Fibroblast of mammary gland (primary cell): ENCODE results near the gene THRAP3.
A peak's percentile ranks its signal among the peaks of the same experiment; 100 is the strongest.

ENCODE experiments used
- DNase-seq: peaks from one replicate; pipeline ENCODE4 v3.0.0-alpha.2; 2010; ENCODE audit warnings: low read depth
- H3K4me3 ChIP-seq: 2 replicates; pipeline ENCODE4 v1.5.1; 2011; ENCODE audit warnings: low read depth, mild to moderate bottlenecking, low read length, moderate library complexity; ENCODE audit not compliant: control insufficient read depth
- CTCF ChIP-seq: conservative IDR thresholded peaks from 2 replicates; pipeline ENCODE4 v1.5.1; 2011; ENCODE audit warnings: low read depth, low read length, inconsistent platforms; ENCODE audit not compliant: control insufficient read depth, insufficient read depth

Gene THRAP3

GRCh38 chr1:36328088-36328480 lies 103.8 kb downstream of the THRAP3 start:
- DNase-seq = no peak
- H3K4me3 ChIP-seq = no peak overlapping the region
- TF ChIP-seq CTCF = no peak

- peak; percentile 33 for DNase-seq
- TF ChIP-seq CTCF = no peak
Observed at GRCh38 chr1:36328713-36329112, 104.5 kb downstream of the THRAP3 start.

GRCh38 chr1:36329817-36330216 lies 105.6 kb downstream of the THRAP3 start:
- no peak for TF ChIP-seq CTCF
- H3K4me3 ChIP-seq = no peak overlapping the region
- DNase-seq = no peak

More at GRCh38 chr1:36328713-36329112, 104.5 kb downstream of the THRAP3 start:
- no peak overlapping the region for H3K4me3 ChIP-seq

GRCh38 chr1:36330940-36331339 lies 106.7 kb downstream of the THRAP3 start:
- no peak for DNase-seq
- TF ChIP-seq CTCF = no peak
- H3K4me3 ChIP-seq = no peak overlapping the region

- no peak for DNase-seq
- no peak overlapping the region for H3K4me3 ChIP-seq
- TF ChIP-seq CTCF = no peak
Observed at GRCh38 chr1:36337830-36338229, 113.6 kb downstream of the THRAP3 start.

GRCh38 chr1:36339215-36339614 lies 115.0 kb downstream of the THRAP3 start:
- no peak overlapping the region for H3K4me3 ChIP-seq
- no peak for TF ChIP-seq CTCF
- no peak for DNase-seq

GRCh38 chr1:36339615-36340014 lies 115.4 kb downstream of the THRAP3 start:
- H3K4me3 ChIP-seq = no peak overlapping the region
- DNase-seq = no peak
- no peak for TF ChIP-seq CTCF
